Kidney (tissue), 14 donors: ENCODE results near the gene KLC1. TPM values are rescaled to one million over a fixed set of nuclear protein-coding genes. Genes with fewer than 3 reads are reported as not detected.

ENCODE experiments used
- DNase-seq, 5 donors: peaks; one replicate each; pipeline ENCODE4 v3.0.0-alpha.2; 2013 to 2020
- FAIRE-seq: peaks from 2 replicates; lab custom pipeline; 2012; peaks lifted over from hg19 to GRCh38; lab: Jason Lieb, UNC
- H3K27ac ChIP-seq, 2 donors: one replicate each; pipeline ENCODE4 v1.7.0; 2013; ENCODE audit warnings: low read depth in 2 of 2, low read length in 2 of 2, inconsistent platforms in 1 of 2
- H3K27me3 ChIP-seq: one replicate; pipeline ENCODE4 v1.7.1; 2013; ENCODE audit warnings: low read length, inconsistent platforms; ENCODE audit not compliant: control insufficient read depth, insufficient read depth
- H3K36me3 ChIP-seq, 3 donors: one replicate each; pipeline versions ENCODE4 v1.7.0 to v1.7.1; 2013; ENCODE audit warnings: low read length in 3 of 3, control low read depth in 1 of 3, inconsistent platforms in 1 of 3; ENCODE audit not compliant: insufficient read depth in 3 of 3, control insufficient read depth in 2 of 3
- H3K4me1 ChIP-seq, 3 donors: one replicate each; pipeline versions ENCODE4 v1.7.0 to v1.7.1; 2013; ENCODE audit warnings: low read length in 3 of 3, inconsistent platforms in 1 of 3, low read depth in 1 of 3; ENCODE audit not compliant: control insufficient read depth in 2 of 3, insufficient read depth in 2 of 3
- H3K4me3 ChIP-seq, 3 donors: one replicate each; pipeline versions ENCODE4 v1.7.0 to v1.8.1; 2013; ENCODE audit warnings: low read length in 3 of 3, control low read depth in 1 of 3, inconsistent platforms in 1 of 3
- H3K9ac ChIP-seq, 3 donors: one replicate each; pipeline versions ENCODE4 v1.7.0 to v1.7.1; 2013; ENCODE audit warnings: low read length in 3 of 3, control low read depth in 1 of 3, inconsistent platforms in 1 of 3
- H3K9me3 ChIP-seq, 3 donors: one replicate each; pipeline versions ENCODE4 v1.7.0 to v1.7.1; 2013; ENCODE audit warnings: low read length in 3 of 3, control low read depth in 1 of 3, inconsistent platforms in 1 of 3; ENCODE audit not compliant: control insufficient read depth in 2 of 3, insufficient read depth in 1 of 3
- intact Hi-C: fragments of 100-400 bp; cut with DNase I; formaldehyde crosslinking; loops from one replicate; pipeline ENCODE4 v1.11.1; 2022
- polyA plus RNA-seq: library from polyadenylated mRNA; stranded (reverse); fragments of 350-450 nt; fragmentation: Illumina TruSeq; extraction: RNeasy Lipid Tissue Mini Kit (QIAGEN cat#74804); gene quantifications from one replicate; pipeline ENCODE4 v1.2.3, GENCODE V29; 2014; ENCODE audit warnings: low read depth, low replicate concordance; ENCODE audit not compliant: insufficient read depth
- total RNA-seq: library from RNA; stranded (reverse); fragmentation: NEBNext Ultra II Directional; extraction: Animal tissue kit (Norgen Biotek cat#: 25700); gene quantifications from one replicate; pipeline ENCODE4 v1.2.1, GENCODE V29; 2021
- TF ChIP-seq, protein P1 (sequence below): IDR thresholded peaks from 3 replicates; pipeline ENCODE4 v1.5.1; 2012; ENCODE audit warnings: mild to moderate bottlenecking, moderate library complexity, borderline replicate concordance; ENCODE audit not compliant: insufficient read depth; ENCODE audit errors: extremely low read depth
- donor health status: control.
- donor health status: control.
- donor health status: control.
- donor health status: control.
- donor health status: control.
- donor health status: DM: yes; HTN: yes; CAD: no.
- donor health status: Normal renal cell carcinoma (clear cell type).

KLC1 gene
- total and polyA plus RNA-seq, 2 donors from 2014 or later, result 49.8 to 152 TPM

GRCh38 chr14:103712633-103713247 lies 83.7 kb downstream of the KLC1 start:
- TF ChIP-seq, protein P1, sequence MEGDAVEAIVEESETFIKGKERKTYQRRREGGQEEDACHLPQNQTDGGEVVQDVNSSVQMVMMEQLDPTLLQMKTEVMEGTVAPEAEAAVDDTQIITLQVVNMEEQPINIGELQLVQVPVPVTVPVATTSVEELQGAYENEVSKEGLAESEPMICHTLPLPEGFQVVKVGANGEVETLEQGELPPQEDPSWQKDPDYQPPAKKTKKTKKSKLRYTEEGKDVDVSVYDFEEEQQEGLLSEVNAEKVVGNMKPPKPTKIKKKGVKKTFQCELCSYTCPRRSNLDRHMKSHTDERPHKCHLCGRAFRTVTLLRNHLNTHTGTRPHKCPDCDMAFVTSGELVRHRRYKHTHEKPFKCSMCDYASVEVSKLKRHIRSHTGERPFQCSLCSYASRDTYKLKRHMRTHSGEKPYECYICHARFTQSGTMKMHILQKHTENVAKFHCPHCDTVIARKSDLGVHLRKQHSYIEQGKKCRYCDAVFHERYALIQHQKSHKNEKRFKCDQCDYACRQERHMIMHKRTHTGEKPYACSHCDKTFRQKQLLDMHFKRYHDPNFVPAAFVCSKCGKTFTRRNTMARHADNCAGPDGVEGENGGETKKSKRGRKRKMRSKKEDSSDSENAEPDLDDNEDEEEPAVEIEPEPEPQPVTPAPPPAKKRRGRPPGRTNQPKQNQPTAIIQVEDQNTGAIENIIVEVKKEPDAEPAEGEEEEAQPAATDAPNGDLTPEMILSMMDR, result no peak
- Histone ChIP-seq H3K36me3 (no peaks in the 10 kb centered on the region), H3K4me1 (peaks cover 0 to 12% (median 10%) of the 10 kb centered on the region in 3 donors), H3K9me3 (no peaks in the 10 kb centered on the region), H3K27ac (no peak overlapping the region), H3K4me3 (no peak overlapping the region), H3K9ac (no peak overlapping the region), H3K27me3 (no peaks in the 10 kb centered on the region)
- DNase-seq, result no peak
- intact Hi-C loops, result no loop called here
- no peak for FAIRE-seq

DNA sequence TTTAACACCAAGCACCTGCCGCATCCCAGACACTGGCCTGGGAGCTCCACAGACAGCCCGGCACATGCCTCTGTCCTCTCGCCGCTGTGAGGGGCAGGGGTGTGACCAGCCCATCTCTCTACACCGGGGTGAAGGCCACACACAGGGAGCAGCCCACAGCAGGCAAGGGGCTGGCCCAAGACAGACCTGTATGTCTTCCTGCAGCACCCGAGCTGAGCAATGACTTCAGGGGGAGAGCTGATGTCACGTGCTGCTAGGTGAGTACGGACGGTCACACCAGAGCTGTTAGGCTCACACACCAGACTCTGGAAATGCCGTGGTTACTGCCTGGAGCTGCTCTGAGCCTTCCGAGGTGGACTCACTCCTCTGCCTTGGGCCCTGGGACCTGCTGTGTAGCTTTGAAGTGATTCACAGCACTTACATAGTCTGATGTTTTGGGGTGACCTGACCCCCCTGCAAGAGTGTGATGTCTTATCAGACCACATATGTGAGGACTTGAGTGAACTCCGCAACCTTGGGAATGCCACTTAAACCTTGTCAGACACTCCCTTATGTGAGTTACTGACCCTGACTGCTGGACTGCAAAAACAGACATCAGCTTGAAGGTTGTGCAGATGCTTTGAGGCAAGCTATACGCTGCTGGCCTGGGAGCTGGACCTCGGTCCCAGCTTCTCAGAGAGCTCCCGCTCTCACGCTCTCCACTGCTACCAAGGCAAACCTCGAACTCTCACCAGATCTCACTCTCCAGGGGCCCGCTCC lies 84.5 kb downstream of the KLC1 start:
- DNase-seq, result no peak

DNA sequence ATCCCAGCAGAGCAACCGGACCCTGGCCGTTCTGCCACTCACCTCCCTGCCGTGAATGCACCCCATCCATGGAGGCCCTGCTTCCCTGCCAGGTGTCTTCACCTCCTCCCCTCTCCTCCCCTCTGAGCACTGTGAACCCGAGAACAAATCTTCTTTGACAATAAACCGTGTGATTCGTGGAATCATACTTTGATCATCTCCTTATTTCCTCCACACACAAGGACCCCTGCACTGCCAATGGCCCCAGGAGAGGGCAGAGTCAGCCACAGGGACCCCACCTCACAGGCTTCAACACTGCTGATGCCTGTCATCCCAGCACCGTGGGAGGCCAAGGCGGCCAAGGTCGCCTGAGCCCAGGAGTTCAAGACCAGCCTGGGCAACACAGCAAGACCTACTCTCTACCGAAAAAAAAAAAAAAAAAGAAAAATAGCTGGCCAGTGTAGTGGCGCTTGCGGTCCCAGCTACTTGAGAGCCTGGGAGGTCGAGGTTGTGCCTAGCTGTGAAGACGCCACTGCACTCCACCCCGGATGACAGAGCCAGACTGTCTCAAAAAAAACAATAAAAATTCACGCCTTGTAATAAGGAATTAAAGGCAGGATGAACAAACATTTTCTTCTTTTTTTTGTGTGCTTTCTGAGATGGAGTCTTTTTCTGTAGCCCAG lies 85.2 kb downstream of the KLC1 start:
- no peaks in the 10 kb centered on the region for H3K9me3 ChIP-seq
- no peak overlapping the region for H3K27ac ChIP-seq
- intact Hi-C loops, result no loop called here
- no peaks in the 10 kb centered on the region for H3K36me3 ChIP-seq
- FAIRE-seq, result no peak
- DNase-seq, result peak in 1 of 5 donors; percentile 57
- no peak overlapping the region for H3K9ac ChIP-seq
- no peaks in the 10 kb centered on the region for H3K27me3 ChIP-seq
- peaks cover 0 to 21% (median 10%) of the 10 kb centered on the region in 3 donors for H3K4me1 ChIP-seq
- TF ChIP-seq, protein P1, result no peak
- H3K4me3 ChIP-seq, result no peak overlapping the region

More for the DNA sequence above, 84.5 kb downstream of the KLC1 start:
- Histone ChIP-seq H3K4me3 (no peak overlapping the region), H3K9me3 (no peaks in the 10 kb centered on the region), H3K4me1 (peaks cover 0 to 16% (median 10%) of the 10 kb centered on the region in 3 donors), H3K27me3 (no peaks in the 10 kb centered on the region), H3K9ac (no peak overlapping the region), H3K36me3 (no peaks in the 10 kb centered on the region), H3K27ac (no peak overlapping the region)
- FAIRE-seq, result no peak
- intact Hi-C loops, result no loop called here
- TF ChIP-seq, protein P1, result no peak
